ENCODE results near the gene CDH13.

The CDH13 gene

GRCh38 chr16:82824408-82824807, 197.6 kb downstream of the CDH13 start:
- Histone ChIP-seq H3K4me1 (ENCODE audit: insufficient read depth, poor library complexity, severe bottlenecking) (no peaks in the 10 kb centered on the region), H3K27ac (ENCODE audit: poor library complexity, severe bottlenecking) (no peak overlapping the region), H3K36me3 (ENCODE audit: low read depth) (peaks cover 13% of the 10 kb centered on the region; the same call in 1 of the 2 replicates), H3K9me3 (ENCODE audit: severe bottlenecking) (peaks cover 2% of the 10 kb centered on the region), H3K4me3 (ENCODE audit: severe bottlenecking) (no peak overlapping the region), H3K27me3 (ENCODE audit: insufficient read depth, poor library complexity, severe bottlenecking) (no peaks in the 10 kb centered on the region)
- DNase-seq (ENCODE audit: low spot score) (no peak), ATAC-seq (ENCODE audit: low read depth) (no peak)
- TF ChIP-seq CTCF (IDR thresholded peaks at IDR 0.05; ENCODE audit: poor library complexity, severe bottlenecking): no peak

DNA sequence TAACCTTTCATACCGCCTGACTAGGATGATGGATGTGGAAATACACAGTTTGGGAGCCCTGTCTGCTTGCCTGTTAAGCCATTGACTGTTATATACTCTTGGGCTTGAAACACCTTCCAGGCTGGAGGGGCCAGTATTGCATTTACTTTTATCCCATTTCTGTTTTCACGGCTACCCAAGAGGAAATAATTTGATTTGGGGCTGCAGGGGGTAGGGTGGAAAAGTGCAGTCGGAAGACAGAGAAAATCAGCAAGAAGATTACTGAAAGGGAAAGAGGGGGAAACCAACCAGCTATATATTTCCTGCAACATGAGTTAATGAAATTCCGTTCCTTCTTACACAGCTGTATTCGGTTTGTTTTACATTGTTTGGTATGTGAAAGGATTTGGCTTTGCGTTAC, 202.5 kb downstream of the CDH13 start:
- Histone ChIP-seq H3K4me1 (ENCODE audit: insufficient read depth, poor library complexity, severe bottlenecking) (no peaks in the 10 kb centered on the region), H3K36me3 (ENCODE audit: low read depth) (peaks cover 15% of the 10 kb centered on the region; the same call in 1 of the 2 replicates), H3K4me3 (ENCODE audit: severe bottlenecking) (no peak overlapping the region), H3K27me3 (ENCODE audit: insufficient read depth, poor library complexity, severe bottlenecking) (no peaks in the 10 kb centered on the region), H3K27ac (ENCODE audit: poor library complexity, severe bottlenecking) (no peak overlapping the region), H3K9me3 (ENCODE audit: severe bottlenecking) (peaks cover 2% of the 10 kb centered on the region)
- DNase-seq (ENCODE audit: low spot score): no peak
- ATAC-seq (ENCODE audit: low read depth): no peak
- TF ChIP-seq CTCF (IDR thresholded peaks at IDR 0.05; ENCODE audit: poor library complexity, severe bottlenecking): no peak

GRCh38 chr16:82830944-82831343, 204.2 kb downstream of the CDH13 start:
- H3K4me1 ChIP-seq (ENCODE audit: insufficient read depth, poor library complexity, severe bottlenecking): no peaks in the 10 kb centered on the region
- TF ChIP-seq CTCF (IDR thresholded peaks at IDR 0.05; ENCODE audit: poor library complexity, severe bottlenecking): no peak
- DNase-seq (ENCODE audit: low spot score): no peak

DNA sequence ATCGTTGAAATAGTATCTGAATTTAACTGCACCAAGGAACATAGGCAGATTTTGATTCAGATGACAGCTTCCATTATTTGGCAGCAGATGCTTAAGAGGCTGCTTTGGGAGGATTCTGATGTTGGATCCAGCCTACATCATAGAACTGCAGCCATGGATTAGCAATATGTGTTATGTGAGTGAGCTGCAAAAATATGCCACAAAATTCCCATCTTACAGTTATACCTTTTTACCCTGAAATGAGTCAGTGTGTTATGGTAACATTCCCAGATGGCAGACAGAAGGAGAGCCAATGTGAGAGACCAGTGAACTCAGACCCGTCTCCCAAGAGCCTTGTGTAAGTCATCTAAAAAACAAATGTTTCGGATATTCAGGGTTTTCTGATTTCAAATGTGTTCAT, 206.1 kb downstream of the CDH13 start:
- no peak for DNase-seq (ENCODE audit: low spot score)
- H3K4me1 ChIP-seq (ENCODE audit: insufficient read depth, poor library complexity, severe bottlenecking): no peaks in the 10 kb centered on the region
- TF ChIP-seq CTCF (IDR thresholded peaks at IDR 0.05; ENCODE audit: poor library complexity, severe bottlenecking): no peak
- H3K9me3 ChIP-seq (ENCODE audit: severe bottlenecking): no peaks in the 10 kb centered on the region
- no peak overlapping the region for H3K27ac ChIP-seq (ENCODE audit: poor library complexity, severe bottlenecking)
- H3K27me3 ChIP-seq (ENCODE audit: insufficient read depth, poor library complexity, severe bottlenecking): no peaks in the 10 kb centered on the region
- peaks cover 10% of the 10 kb centered on the region; the same call in 1 of the 2 replicates for H3K36me3 ChIP-seq (ENCODE audit: low read depth)
- no peak overlapping the region for H3K4me3 ChIP-seq (ENCODE audit: severe bottlenecking)
- ATAC-seq (ENCODE audit: low read depth): no peak; the same call in 2 of the 3 replicates

More at GRCh38 chr16:82830944-82831343, 204.2 kb downstream of the CDH13 start:
- peaks cover 10% of the 10 kb centered on the region; the same call in 1 of the 2 replicates for H3K36me3 ChIP-seq (ENCODE audit: low read depth)
- H3K27ac ChIP-seq (ENCODE audit: poor library complexity, severe bottlenecking): no peak overlapping the region
- no peaks in the 10 kb centered on the region for H3K27me3 ChIP-seq (ENCODE audit: insufficient read depth, poor library complexity, severe bottlenecking)
- ATAC-seq (ENCODE audit: low read depth): no peak
- H3K4me3 ChIP-seq (ENCODE audit: severe bottlenecking): no peak overlapping the region
- H3K9me3 ChIP-seq (ENCODE audit: severe bottlenecking): no peaks in the 10 kb centered on the region

DNA sequence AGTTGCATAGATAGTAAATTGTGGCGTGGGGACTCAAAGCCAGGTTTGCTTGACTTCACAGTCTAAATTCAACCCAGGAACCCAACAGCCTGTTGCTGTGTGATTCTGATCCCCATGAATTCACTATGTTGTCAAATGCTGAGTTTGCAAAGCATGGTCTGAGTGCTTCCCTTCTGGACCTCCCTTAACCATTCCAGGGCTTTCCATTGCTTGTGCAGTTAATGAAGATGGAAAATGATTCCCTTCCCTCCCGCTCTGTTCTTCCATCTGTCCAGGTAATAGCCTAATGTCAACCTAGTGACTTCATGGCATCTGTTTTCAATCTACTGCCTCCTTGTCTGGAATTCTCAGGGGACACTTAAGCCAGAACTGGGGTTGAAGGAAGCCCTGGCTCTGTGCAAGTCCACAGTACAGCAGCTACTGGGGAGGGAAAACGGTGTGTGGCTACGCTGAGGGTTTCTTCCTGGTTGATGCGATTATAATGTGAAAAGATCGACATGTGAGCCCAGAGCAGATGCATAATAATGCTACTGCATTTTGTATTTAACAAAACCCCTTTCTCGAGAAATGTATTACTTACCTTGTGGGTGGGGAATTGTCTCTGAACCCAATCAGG, 206.7 kb downstream of the CDH13 start:
- peaks cover 10% of the 10 kb centered on the region; the same call in 1 of the 2 replicates for H3K36me3 ChIP-seq (ENCODE audit: low read depth)
- no peak for TF ChIP-seq CTCF (IDR thresholded peaks at IDR 0.05; ENCODE audit: poor library complexity, severe bottlenecking)
- no peak overlapping the region for H3K27ac ChIP-seq (ENCODE audit: poor library complexity, severe bottlenecking)
- no peaks in the 10 kb centered on the region for H3K27me3 ChIP-seq (ENCODE audit: insufficient read depth, poor library complexity, severe bottlenecking)
- no peaks in the 10 kb centered on the region for H3K4me1 ChIP-seq (ENCODE audit: insufficient read depth, poor library complexity, severe bottlenecking)
- ATAC-seq (ENCODE audit: low read depth) (no peak), DNase-seq (ENCODE audit: low spot score) (no peak)
- H3K4me3 ChIP-seq (ENCODE audit: severe bottlenecking): no peak overlapping the region
- no peaks in the 10 kb centered on the region for H3K9me3 ChIP-seq (ENCODE audit: severe bottlenecking)

All from RWPE2 (cell line).